HEK293T (cell line): ENCODE results near the gene RNASE13.

Experiments used
- CTCF ChIA-PET: fragments of 350-600 bp; formaldehyde crosslinking; extraction: SDS; loops from one replicate; lab custom pipeline; 2021; ENCODE audit warnings: antibody characterized with exemption, inconsistent platforms; lab: Yijun Ruan, JAX
- POLR2A ChIA-PET: fragments of 350-600 bp; formaldehyde crosslinking; extraction: SDS; loops from one replicate; lab custom pipeline; 2020; ENCODE audit warnings: antibody characterized with exemption, inconsistent platforms; lab: Yijun Ruan, JAX
- DNase-seq: peaks from one replicate; pipeline ENCODE4 v3.0.0; 2012; ENCODE audit warnings: mixed read lengths; ENCODE audit errors: extremely low spot score
- ARNT ChIP-seq: fragments of 450-650 bp; IDR thresholded peaks from 2 replicates; pipeline ENCODE4 v1.6.1; 2017; ENCODE audit warnings: mild to moderate bottlenecking
- BHLHE40 ChIP-seq: fragments of 450-650 bp; IDR thresholded peaks from 2 replicates; pipeline ENCODE4 v1.6.1; 2016; ENCODE audit warnings: mild to moderate bottlenecking, moderate library complexity, borderline replicate concordance
- CTBP1 ChIP-seq: fragments of 450-650 bp; IDR thresholded peaks from 2 replicates; pipeline ENCODE4 v1.6.1; 2016; ENCODE audit warnings: borderline replicate concordance
- ELF4 ChIP-seq: fragments of 450-650 bp; IDR thresholded peaks from 2 replicates; pipeline ENCODE4 v1.6.1; 2017; ENCODE audit warnings: antibody characterized with exemption
- FOXA1 ChIP-seq: fragments of 450-650 bp; IDR thresholded peaks from 2 replicates; pipeline ENCODE4 v1.6.1; 2016; ENCODE audit warnings: mild to moderate bottlenecking
- FOXK2 ChIP-seq: fragments of 450-650 bp; IDR thresholded peaks from 2 replicates; pipeline ENCODE4 v1.6.1; 2016; ENCODE audit warnings: mild to moderate bottlenecking
- FOXM1 ChIP-seq: fragments of 450-650 bp; IDR thresholded peaks from 2 replicates; pipeline ENCODE4 v1.6.1; 2017; ENCODE audit warnings: mild to moderate bottlenecking, borderline replicate concordance
- HDGF ChIP-seq: fragments of 450-650 bp; IDR thresholded peaks from 2 replicates; pipeline ENCODE4 v1.6.1; 2017; ENCODE audit warnings: antibody characterized with exemption, borderline replicate concordance
- L3MBTL2 ChIP-seq: fragments of 450-650 bp; conservative IDR thresholded peaks from 2 replicates; pipeline ENCODE4 v1.6.1; 2016; ENCODE audit warnings: mild to moderate bottlenecking
- LEF1 ChIP-seq: fragments of 450-650 bp; IDR thresholded peaks from 2 replicates; pipeline ENCODE4 v1.6.1; 2017; ENCODE audit warnings: mild to moderate bottlenecking, borderline replicate concordance
- NFRKB ChIP-seq: fragments of 450-650 bp; IDR thresholded peaks from 2 replicates; pipeline ENCODE4 v1.6.1; 2016; ENCODE audit warnings: mild to moderate bottlenecking, moderate library complexity
- SP1 ChIP-seq: fragments of 450-650 bp; IDR thresholded peaks from 2 replicates; pipeline ENCODE4 v1.6.1; 2017
- SUZ12 ChIP-seq: fragments of 450-650 bp; IDR thresholded peaks from 2 replicates; pipeline ENCODE4 v1.6.1; 2016; ENCODE audit warnings: mild to moderate bottlenecking
- TARDBP ChIP-seq: fragments of 450-650 bp; IDR thresholded peaks from 2 replicates; pipeline ENCODE4 v1.6.1; 2016
- ZNF384 ChIP-seq: fragments of 450-650 bp; IDR thresholded peaks from 2 replicates; pipeline ENCODE4 v1.6.1; 2016
- TF ChIP-seq, protein P1 (sequence below): fragments of 450-650 bp; IDR thresholded peaks from 2 replicates; pipeline ENCODE4 v1.6.1; 2016

The RNASE13 gene, protein sequence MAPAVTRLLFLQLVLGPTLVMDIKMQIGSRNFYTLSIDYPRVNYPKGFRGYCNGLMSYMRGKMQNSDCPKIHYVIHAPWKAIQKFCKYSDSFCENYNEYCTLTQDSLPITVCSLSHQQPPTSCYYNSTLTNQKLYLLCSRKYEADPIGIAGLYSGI

DNA sequence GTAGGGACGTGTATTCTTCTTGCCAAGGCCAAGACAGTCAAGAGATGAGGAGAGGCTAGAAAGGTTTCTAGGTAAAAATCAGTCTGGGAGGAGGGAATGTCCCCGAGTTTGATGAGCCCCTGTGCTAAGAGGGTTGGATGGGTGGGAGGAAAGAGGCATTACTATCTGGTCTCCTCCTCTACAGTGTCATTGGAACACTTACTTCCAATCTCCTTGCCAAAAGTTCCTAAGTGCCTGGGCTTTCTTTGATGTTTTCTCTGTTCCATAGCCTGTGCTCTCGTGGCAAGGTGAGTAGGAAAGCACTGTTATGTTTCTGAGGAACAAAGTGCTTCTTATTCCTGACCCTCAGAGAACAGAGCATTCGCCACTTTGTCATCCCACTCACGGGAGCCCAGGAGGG, at the start of gene RNASE13:
TSS of gene RNASE13 (minus strand) at position 101 of the 400 bp plus-strand sequence. CDS start 519 bp downstream, outside the sequence.
- DNase-seq = no peak
- TF ChIP-seq NFRKB = no peak
- TF ChIP-seq ARNT = no peak
- TF ChIP-seq LEF1 = no peak
- TF ChIP-seq L3MBTL2 = no peak
- ChIA-PET CTCF (interaction anchor here (6.9 kb wide), 1 partner anchor 20 kb away, joined by 42 read pairs; no protein-coding TSS in a partner anchor), POLR2A (no interaction called here)

DNA sequence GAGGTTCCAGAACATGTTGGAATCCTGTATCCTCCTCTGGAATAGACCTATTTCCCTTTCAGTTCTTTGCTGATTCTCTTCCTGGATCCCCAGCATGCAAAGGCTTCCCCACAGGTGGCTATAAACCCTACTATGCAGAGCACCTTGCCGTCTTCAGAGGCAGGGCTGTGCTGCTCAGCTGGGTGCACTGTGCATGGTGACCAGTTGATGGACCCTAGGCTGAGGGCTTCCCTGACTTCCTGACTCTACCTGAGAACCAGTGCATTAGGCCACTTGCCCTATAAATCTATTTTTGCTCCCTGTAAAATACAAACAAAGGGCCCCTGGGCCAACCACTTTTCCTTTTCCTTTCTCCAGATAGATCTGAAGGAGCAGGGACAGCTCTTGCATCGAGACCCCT, 49.8 kb upstream of the RNASE13 start:
- POLR2A ChIA-PET = interaction anchor here (6.3 kb wide), 1 partner anchor 13 kb away, joined by 37 read pairs; the partner anchor contains the start of gene ARHGEF40
- TF ChIP-seq FOXA1 (no peak), SP1 (no peak), TARDBP (no peak), HDGF (no peak), L3MBTL2 (no peak), SUZ12 (no peak), ELF4 (no peak)
- TF ChIP-seq, protein P1, sequence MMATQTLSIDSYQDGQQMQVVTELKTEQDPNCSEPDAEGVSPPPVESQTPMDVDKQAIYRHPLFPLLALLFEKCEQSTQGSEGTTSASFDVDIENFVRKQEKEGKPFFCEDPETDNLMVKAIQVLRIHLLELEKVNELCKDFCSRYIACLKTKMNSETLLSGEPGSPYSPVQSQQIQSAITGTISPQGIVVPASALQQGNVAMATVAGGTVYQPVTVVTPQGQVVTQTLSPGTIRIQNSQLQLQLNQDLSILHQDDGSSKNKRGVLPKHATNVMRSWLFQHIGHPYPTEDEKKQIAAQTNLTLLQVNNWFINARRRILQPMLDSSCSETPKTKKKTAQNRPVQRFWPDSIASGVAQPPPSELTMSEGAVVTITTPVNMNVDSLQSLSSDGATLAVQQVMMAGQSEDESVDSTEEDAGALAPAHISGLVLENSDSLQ = no peak
- CTCF ChIA-PET = interaction anchor here (1.3 kb wide), 1 partner anchor 8 kb away, joined by 5 read pairs; no protein-coding TSS in a partner anchor
- DNase-seq = no peak

GRCh38 chr14:21083565-21084325, 49.1 kb upstream of the RNASE13 start:
- ChIA-PET POLR2A (interaction anchor here (0.6 to 6.3 kb wide), 2 partner anchors 12 to 25 kb away, joined by 5 to 37 read pairs; partner anchors contain the start of gene ARHGEF40), CTCF (interaction anchor here (1.3 kb wide), 1 partner anchor 9 kb away, joined by 5 read pairs; no protein-coding TSS in a partner anchor)
- no peak for DNase-seq
- no peak for TF ChIP-seq FOXA1
- TF ChIP-seq HDGF = no peak
- TF ChIP-seq LEF1 = no peak
- TF ChIP-seq FOXK2 = no peak
- TF ChIP-seq CTBP1 = no peak

GRCh38 chr14:21081521-21082142, 47.0 kb upstream of the RNASE13 start:
- TF ChIP-seq SUZ12 (no peak), FOXK2 (no peak), FOXA1 (no peak), SP1 (no peak), ZNF384 (no peak), FOXM1 (no peak), ELF4 (no peak)
- DNase-seq = no peak
- CTCF ChIA-PET = no interaction called here
- POLR2A ChIA-PET = interaction anchor here (1.5 kb wide), 1 partner anchor 10 kb away, joined by 10 read pairs; no protein-coding TSS in a partner anchor

- no peak for TF ChIP-seq FOXK2
- TF ChIP-seq, protein P1 = no peak
- TF ChIP-seq FOXA1 = no peak
- no peak for TF ChIP-seq CTBP1
- TF ChIP-seq NFRKB = no peak
- TF ChIP-seq L3MBTL2 = no peak
- ChIA-PET CTCF (interaction anchor here (2.7 kb wide), 1 partner anchor 13 kb away, joined by 10 read pairs; no protein-coding TSS in a partner anchor), POLR2A (interaction anchor here (1.3 kb wide), 1 partner anchor 10 kb away, joined by 3 read pairs; no protein-coding TSS in a partner anchor)
- no peak for DNase-seq
Measured at GRCh38 chr14:21078726-21079125, 44.1 kb upstream of the RNASE13 start.

DNA sequence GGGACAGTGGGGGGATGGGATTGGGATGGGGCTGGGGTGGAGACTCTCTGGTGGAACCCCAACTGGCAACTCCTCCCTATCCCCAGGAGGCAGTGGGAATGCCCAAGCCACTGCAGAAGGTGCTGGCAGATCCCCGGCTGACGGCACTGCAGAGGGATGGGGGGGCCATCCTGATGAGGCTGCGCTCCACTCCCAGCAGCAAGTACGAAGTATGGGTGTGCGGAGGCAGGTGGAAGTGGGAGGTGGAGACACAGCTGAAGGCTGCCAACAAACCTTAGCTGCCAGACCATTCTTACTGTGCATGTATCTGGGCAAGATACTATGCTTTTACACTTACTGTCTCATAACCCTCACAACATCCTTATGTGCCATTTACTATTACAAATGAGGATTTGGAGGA, 43.7 kb upstream of the RNASE13 start:
- no peak for TF ChIP-seq ELF4
- TF ChIP-seq BHLHE40 = no peak
- TF ChIP-seq LEF1 = no peak
- TF ChIP-seq CTBP1 = no peak
- no peak for TF ChIP-seq TARDBP
- ChIA-PET CTCF (interaction anchor here (2.7 kb wide), 1 partner anchor 14 kb away, joined by 10 read pairs; no protein-coding TSS in a partner anchor), POLR2A (no interaction called here)
- DNase-seq = no peak

- no peak for DNase-seq
- TF ChIP-seq SP1 (no peak), SUZ12 (no peak), CTBP1 (no peak), BHLHE40 (no peak), HDGF (no peak), ARNT (no peak), FOXK2 (no peak)
- ChIA-PET CTCF (interaction anchor here (2.7 kb wide), 1 partner anchor 14 kb away, joined by 10 read pairs; no protein-coding TSS in a partner anchor), POLR2A (no interaction called here)
Measured at GRCh38 chr14:21077672-21078071, 43.1 kb upstream of the RNASE13 start.
